DOHH2 (cell line): ENCODE results near the gene MFRP.

Experiments used
- H3F3A ChIP-seq: fragments of 200-600 bp; sonication (generic), shearing (Covaris generic); 2 replicates; pipeline ENCODE4 v1.6.0; 2016; ENCODE audit warnings: antibody characterized with exemption, mild to moderate bottlenecking; ENCODE audit not compliant: control insufficient read depth, insufficient read depth
- H3K27ac ChIP-seq: fragments of 200-600 bp; sonication (generic); 2 replicates; pipeline ENCODE4 v1.5.1; 2014; ENCODE audit warnings: low read depth, mild to moderate bottlenecking, low read length, moderate library complexity
- H3K27me3 ChIP-seq: fragments of 200-600 bp; sonication (generic); 2 replicates; pipeline ENCODE4 v1.6.1; 2014; ENCODE audit warnings: mild to moderate bottlenecking, low read length, mixed read lengths; ENCODE audit not compliant: control insufficient read depth
- H3K36me3 ChIP-seq: fragments of 200-600 bp; sonication (generic); 2 replicates; pipeline ENCODE4 v1.6.1; 2014; ENCODE audit warnings: mild to moderate bottlenecking, low read length, moderate library complexity, mixed read lengths; ENCODE audit not compliant: control insufficient read depth
- H3K4me1 ChIP-seq: fragments of 200-600 bp; sonication (generic); 2 replicates; pipeline ENCODE4 v1.6.1; 2014; ENCODE audit warnings: mild to moderate bottlenecking, low read length, mixed read lengths; ENCODE audit not compliant: control insufficient read depth
- H3K4me2 ChIP-seq: fragments of 200-600 bp; sonication (generic); 2 replicates; pipeline ENCODE4 v1.6.0; 2014; ENCODE audit warnings: mild to moderate bottlenecking, low read length, moderate library complexity
- H3K4me3 ChIP-seq: fragments of 200-600 bp; sonication (generic); 2 replicates; pipeline ENCODE4 v1.5.1; 2014; ENCODE audit warnings: mild to moderate bottlenecking, low read length, mixed read lengths
- H3K79me2 ChIP-seq: fragments of 200-600 bp; sonication (generic); 2 replicates; pipeline ENCODE4 v1.6.1; 2014; ENCODE audit warnings: mild to moderate bottlenecking, low read length, mixed read lengths; ENCODE audit not compliant: control insufficient read depth
- H3K9me2 ChIP-seq: fragments of 200-600 bp; sonication (generic); replicated peaks from 2 replicates; pipeline ENCODE4 v1.6.1; 2014; ENCODE audit warnings: mild to moderate bottlenecking, low read length, mixed read lengths; ENCODE audit not compliant: control insufficient read depth
- H3K9me3 ChIP-seq: fragments of 200-600 bp; sonication (generic); 2 replicates; pipeline ENCODE4 v1.6.1; 2014; ENCODE audit warnings: antibody characterized with exemption, low read length, mixed read lengths; ENCODE audit not compliant: control insufficient read depth, insufficient read depth
- H4K20me1 ChIP-seq: fragments of 200-600 bp; sonication (generic); 2 replicates; pipeline ENCODE4 v1.6.0; 2014; ENCODE audit warnings: low read depth, mild to moderate bottlenecking, antibody characterized with exemption, low read length, moderate library complexity; ENCODE audit not compliant: control insufficient read depth, insufficient read depth
- EZH2phosphoT487 ChIP-seq: fragments of 200-600 bp; sonication (generic); IDR thresholded peaks from 2 replicates; pipeline ENCODE4 v1.6.1; 2017; ENCODE audit warnings: borderline replicate concordance, mild to moderate bottlenecking, antibody characterized with exemption, low read length, moderate library complexity, mixed read lengths
- TF ChIP-seq, protein P1 (sequence below): fragments of 200-600 bp; sonication (generic); IDR thresholded peaks from one replicate; pipeline ENCODE4 v1.5.1; 2014; ENCODE audit warnings: antibody characterized with exemption, mild to moderate bottlenecking, low read depth, low read length; ENCODE audit not compliant: poor library complexity, severe bottlenecking

MFRP gene

DNA sequence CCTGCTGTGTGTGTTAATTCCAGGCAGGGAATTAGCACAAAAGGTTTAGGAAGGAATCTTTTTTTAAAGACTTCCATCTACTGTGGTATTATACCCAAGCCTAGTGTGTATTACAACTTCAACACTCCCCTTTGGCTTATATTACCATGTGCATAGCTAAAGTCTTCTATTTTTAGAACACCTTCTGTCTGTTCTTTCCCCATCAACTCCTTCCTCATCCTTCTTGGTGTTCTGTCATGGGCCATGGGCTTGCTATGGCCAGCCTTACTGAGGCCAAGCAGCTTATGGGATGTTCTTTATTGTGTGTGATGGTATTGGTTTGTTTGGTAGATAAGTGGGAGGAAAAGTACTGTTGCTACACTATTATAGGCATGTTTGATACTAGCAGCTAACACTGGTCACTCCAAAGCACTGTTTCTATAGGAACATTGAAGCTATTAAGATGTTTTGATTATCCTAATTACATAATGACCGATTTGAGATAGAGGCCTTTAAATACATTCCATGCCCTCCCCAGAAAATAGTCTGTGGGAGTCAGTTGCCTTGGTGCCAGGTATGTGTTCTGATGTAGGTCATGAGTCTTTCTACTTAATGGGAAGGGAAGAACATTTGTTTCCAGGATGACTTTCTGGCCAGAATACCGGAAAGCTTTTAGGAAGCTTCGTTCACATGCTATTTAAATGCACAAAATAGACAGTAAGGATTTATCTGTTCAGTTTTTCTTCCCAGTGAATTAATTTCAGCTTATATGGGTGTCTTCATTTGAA is 46.1 kb downstream of the MFRP start:
- Histone ChIP-seq H3K79me2 (no peaks in the 10 kb centered on the region), H3F3A (0 out of 2 replicates have a peak, but pooled peaks cover 3% of the 10 kb centered on the region), H3K9me3 (no peaks in the 10 kb centered on the region), H3K36me3 (peaks cover 77% of the 10 kb centered on the region), H3K4me2 (no peak overlapping the region), H3K27ac (no peak overlapping the region), H3K9me2 (no peaks in the 10 kb centered on the region), H3K4me1 (no peaks in the 10 kb centered on the region), H3K27me3 (no peaks in the 10 kb centered on the region), H4K20me1 (no peaks in the 10 kb centered on the region), H3K4me3 (no peak overlapping the region)
- TF ChIP-seq, protein P1, sequence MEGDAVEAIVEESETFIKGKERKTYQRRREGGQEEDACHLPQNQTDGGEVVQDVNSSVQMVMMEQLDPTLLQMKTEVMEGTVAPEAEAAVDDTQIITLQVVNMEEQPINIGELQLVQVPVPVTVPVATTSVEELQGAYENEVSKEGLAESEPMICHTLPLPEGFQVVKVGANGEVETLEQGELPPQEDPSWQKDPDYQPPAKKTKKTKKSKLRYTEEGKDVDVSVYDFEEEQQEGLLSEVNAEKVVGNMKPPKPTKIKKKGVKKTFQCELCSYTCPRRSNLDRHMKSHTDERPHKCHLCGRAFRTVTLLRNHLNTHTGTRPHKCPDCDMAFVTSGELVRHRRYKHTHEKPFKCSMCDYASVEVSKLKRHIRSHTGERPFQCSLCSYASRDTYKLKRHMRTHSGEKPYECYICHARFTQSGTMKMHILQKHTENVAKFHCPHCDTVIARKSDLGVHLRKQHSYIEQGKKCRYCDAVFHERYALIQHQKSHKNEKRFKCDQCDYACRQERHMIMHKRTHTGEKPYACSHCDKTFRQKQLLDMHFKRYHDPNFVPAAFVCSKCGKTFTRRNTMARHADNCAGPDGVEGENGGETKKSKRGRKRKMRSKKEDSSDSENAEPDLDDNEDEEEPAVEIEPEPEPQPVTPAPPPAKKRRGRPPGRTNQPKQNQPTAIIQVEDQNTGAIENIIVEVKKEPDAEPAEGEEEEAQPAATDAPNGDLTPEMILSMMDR: no peak
- TF ChIP-seq EZH2phosphoT487: no peak

DNA sequence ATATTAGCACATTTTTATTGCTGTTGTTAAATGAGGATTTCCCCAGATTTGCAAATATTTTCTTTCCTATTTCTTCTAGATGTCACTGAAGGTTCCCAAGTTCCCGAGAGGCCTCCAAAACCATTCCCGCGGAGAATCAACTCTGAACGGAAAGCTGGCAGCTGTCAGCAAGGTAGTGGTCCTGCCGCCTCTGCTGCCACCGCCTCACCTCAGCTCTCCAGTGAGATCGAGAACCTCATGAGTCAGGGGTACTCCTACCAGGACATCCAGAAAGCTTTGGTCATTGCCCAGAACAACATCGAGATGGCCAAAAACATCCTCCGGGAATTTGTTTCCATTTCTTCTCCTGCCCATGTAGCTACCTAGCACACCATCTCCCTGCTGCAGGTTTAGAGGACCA is 47.1 kb downstream of the MFRP start:
- Histone ChIP-seq H3K9me3 (no peaks in the 10 kb centered on the region), H3K36me3 (peaks cover 77% of the 10 kb centered on the region), H3K9me2 (no peaks in the 10 kb centered on the region), H3K4me2 (no peak overlapping the region), H4K20me1 (no peaks in the 10 kb centered on the region), H3K27ac (no peak overlapping the region), H3K27me3 (no peaks in the 10 kb centered on the region), H3K4me3 (no peak overlapping the region), H3K79me2 (no peaks in the 10 kb centered on the region), H3K4me1 (no peaks in the 10 kb centered on the region), H3F3A (0 out of 2 replicates have a peak, but pooled peaks cover 3% of the 10 kb centered on the region)
- TF ChIP-seq, protein P1: no peak
- TF ChIP-seq EZH2phosphoT487: no peak

GRCh38 chr11:119298726-119299125 is 47.8 kb downstream of the MFRP start:
- Histone ChIP-seq H3K36me3 (peaks cover 72% of the 10 kb centered on the region), H3K27me3 (no peaks in the 10 kb centered on the region), H3K9me2 (no peaks in the 10 kb centered on the region), H3K9me3 (no peaks in the 10 kb centered on the region), H3K27ac (no peak overlapping the region), H3K79me2 (no peaks in the 10 kb centered on the region), H4K20me1 (no peaks in the 10 kb centered on the region), H3K4me2 (no peak overlapping the region), H3K4me3 (no peak overlapping the region), H3K4me1 (no peaks in the 10 kb centered on the region), H3F3A (0 out of 2 replicates have a peak, but pooled peaks cover 3% of the 10 kb centered on the region)
- TF ChIP-seq EZH2phosphoT487: no peak
- TF ChIP-seq, protein P1: no peak
